GM18951 (cell line): Measurements from ENCODE around the gene FBXO5.

Experiments used
- POLR2A ChIP-seq: IDR thresholded peaks from 4 replicates; pipeline ENCODE4 v1.6.1; 2011; ENCODE audit warnings: mild to moderate bottlenecking; ENCODE audit not compliant: insufficient read length, insufficient read depth; ENCODE audit errors: extremely low read depth
- in situ Hi-C: fragments of 300-500 bp; cut with MboI; formaldehyde crosslinking; loops from one replicate; pipeline ENCODE4 v1.12.0; 2022; ENCODE audit warnings: low sequenced_read_pairs, mixed read lengths, inconsistent platforms; ENCODE audit not compliant: unreplicated experiment

Gene FBXO5

GRCh38 chr6:152954443-152954842 lies 28.4 kb downstream of the FBXO5 start:
- in situ Hi-C loops = no loop called here
- no peak for TF ChIP-seq POLR2A

- in situ Hi-C loops = no loop called here
These were observed 29.9 kb downstream of the FBXO5 start for GRCh38 chr6:152952866-152953509.

GRCh38 chr6:152952045-152952444 lies 30.8 kb downstream of the FBXO5 start:
- TF ChIP-seq POLR2A = no peak
- in situ Hi-C loops = no loop called here

More at GRCh38 chr6:152952866-152953509, 29.9 kb downstream of the FBXO5 start:
- TF ChIP-seq POLR2A = no peak

- no peak for TF ChIP-seq POLR2A
- in situ Hi-C loops = no loop called here
These were observed 32.6 kb downstream of the FBXO5 start for GRCh38 chr6:152950240-152950639.

- in situ Hi-C loops = loop anchor here (10.0 kb wide), 1 partner anchor 93 kb away; no protein-coding TSS in a partner anchor
- TF ChIP-seq POLR2A = no peak
These were observed 34.6 kb downstream of the FBXO5 start for GRCh38 chr6:152948150-152948768.

GRCh38 chr6:152946995-152947394 lies 35.8 kb downstream of the FBXO5 start:
- in situ Hi-C loops = loop anchor here (10.0 kb wide), 1 partner anchor 92 kb away; no protein-coding TSS in a partner anchor
- TF ChIP-seq POLR2A = no peak

GRCh38 chr6:152946484-152946883 lies 36.4 kb downstream of the FBXO5 start:
- in situ Hi-C loops = loop anchor here (10.0 kb wide), 1 partner anchor 92 kb away; no protein-coding TSS in a partner anchor
- TF ChIP-seq POLR2A = no peak

- in situ Hi-C loops = loop anchor here (10.0 kb wide), 1 partner anchor 89 kb away; no protein-coding TSS in a partner anchor
These were observed 39.5 kb downstream of the FBXO5 start for GRCh38 chr6:152943260-152943897.

GRCh38 chr6:152942319-152942869 lies 40.4 kb downstream of the FBXO5 start:
- in situ Hi-C loops = loop anchor here (10.0 kb wide), 1 partner anchor 88 kb away; no protein-coding TSS in a partner anchor
- no peak for TF ChIP-seq POLR2A

More at GRCh38 chr6:152943260-152943897, 39.5 kb downstream of the FBXO5 start:
- no peak for TF ChIP-seq POLR2A

GRCh38 chr6:152941746-152942145 lies 41.1 kb downstream of the FBXO5 start:
- in situ Hi-C loops = loop anchor here (10.0 kb wide), 1 partner anchor 87 kb away; no protein-coding TSS in a partner anchor
- TF ChIP-seq POLR2A = no peak

GRCh38 chr6:152932865-152933264 lies 50.0 kb downstream of the FBXO5 start:
- in situ Hi-C loops = no loop called here
- TF ChIP-seq POLR2A = no peak

GRCh38 chr6:152922706-152923105 lies 60.1 kb downstream of the FBXO5 start:
- no peak for TF ChIP-seq POLR2A
- in situ Hi-C loops = no loop called here
